Measurements from ENCODE around the gene RIT1. TPM values are rescaled to one million over a fixed set of nuclear protein-coding genes. Genes with fewer than 3 reads are reported as not detected.

Gene RIT1
- total and polyA plus RNA-seq, 2 of the 8 experiments (the other 6 are each of a cell fraction or from before 2014, with no cell fraction given) = 25.3 to 26.8 TPM

DNA sequence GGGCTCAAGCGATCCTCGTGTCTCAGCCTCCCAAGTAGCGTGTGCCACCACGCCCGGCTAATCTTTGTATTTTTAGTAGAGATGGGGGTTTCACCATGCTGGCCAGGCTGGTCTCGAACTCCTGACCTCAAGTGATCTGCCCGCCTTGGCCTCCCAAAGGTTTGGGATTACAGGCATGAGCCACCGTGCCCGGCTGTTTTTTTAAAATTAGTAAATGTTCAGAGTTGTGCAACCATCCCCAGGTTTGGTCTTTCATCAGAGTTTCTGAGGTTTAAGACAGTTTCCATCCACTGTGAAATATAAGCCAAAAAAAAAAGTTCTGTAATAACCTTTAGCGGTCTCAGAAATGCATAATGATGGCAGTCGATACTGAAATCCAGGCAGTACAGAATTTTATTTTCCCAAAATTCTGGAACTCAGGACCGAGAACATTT lies 52.3 kb downstream of the RIT1 start (continued):
- TF ChIP-seq CHD7 (IDR thresholded peaks at IDR 0.05; ENCODE audit: insufficient replicate concordance, low read length) (no peak), RNF2 (IDR thresholded peaks at IDR 0.05; ENCODE audit: borderline replicate concordance, low read depth, low read length, missing control alignments, poor library complexity, severe bottlenecking) (no peak), RFX5 (IDR thresholded peaks at IDR 0.05; ENCODE audit: borderline replicate concordance, low read depth, low read length) (no peak), SIX5 (IDR thresholded peaks at IDR 0.05; ENCODE audit: low read depth, low read length) (no peak), HDAC2 (IDR thresholded peaks at IDR 0.05; ENCODE audit: borderline replicate concordance in 1 of 2, low read depth in 2 of 2, low read length in 2 of 2) (no peak), FOSL1 (IDR thresholded peaks at IDR 0.05; ENCODE audit: insufficient read depth, low read depth, low read length) (no peak), NANOG (IDR thresholded peaks at IDR 0.05; ENCODE audit: insufficient read depth, low read depth, low read length, poor library complexity, severe bottlenecking) (no peak), YY1 (IDR thresholded peaks at IDR 0.05; ENCODE audit: low read depth, low read length) (no peak), TCF12 (IDR thresholded peaks at IDR 0.05; ENCODE audit: low read depth, low read length) (no peak), BACH1 (IDR thresholded peaks at IDR 0.05; ENCODE audit: low read length) (no peak)
- TF ChIP-seq, protein P1, sequence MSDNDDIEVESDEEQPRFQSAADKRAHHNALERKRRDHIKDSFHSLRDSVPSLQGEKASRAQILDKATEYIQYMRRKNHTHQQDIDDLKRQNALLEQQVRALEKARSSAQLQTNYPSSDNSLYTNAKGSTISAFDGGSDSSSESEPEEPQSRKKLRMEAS (IDR thresholded peaks at IDR 0.05) = no peak
